OCI-LY1 (cell line): ENCODE data around the gene SEC24C.
A peak's percentile ranks its signal among the peaks of the same experiment; 100 is the strongest.
"Not testable (repeated sequence)": the region's sequence is repeated elsewhere in the genome, so short reads cannot be mapped to it uniquely, and the experiment has no call there.

Source experiments
- H2AFZ ChIP-seq: fragments of 200-600 bp; sonication (generic), shearing (Covaris generic); 2 replicates; pipeline ENCODE4 v1.6.0; 2014; ENCODE audit warnings: antibody characterized with exemption, mild to moderate bottlenecking, low read length
- H3F3A ChIP-seq: fragments of 200-600 bp; sonication (generic), shearing (Covaris generic); 2 replicates; pipeline ENCODE4 v1.6.0; 2014; ENCODE audit warnings: mild to moderate bottlenecking, antibody characterized with exemption, low read length, moderate library complexity; ENCODE audit not compliant: insufficient read depth
- H3K27ac ChIP-seq: fragments of 200-600 bp; sonication (generic); 2 replicates; pipeline ENCODE4 v1.5.1; 2014; ENCODE audit warnings: low read length, mixed run types, mild to moderate bottlenecking, low read depth; ENCODE audit not compliant: poor library complexity, severe bottlenecking
- H3K27me3 ChIP-seq: fragments of 200-600 bp; sonication (generic); 2 replicates; pipeline ENCODE4 v1.6.0; 2014; ENCODE audit warnings: antibody characterized with exemption, mild to moderate bottlenecking, low read length, moderate library complexity; ENCODE audit not compliant: insufficient read depth
- H3K36me3 ChIP-seq: fragments of 200-600 bp; sonication (generic); 2 replicates; pipeline ENCODE4 v1.6.1; 2014; ENCODE audit warnings: mild to moderate bottlenecking, antibody characterized with exemption, low read length, moderate library complexity, mixed read lengths; ENCODE audit not compliant: insufficient read depth
- H3K4me1 ChIP-seq: fragments of 200-600 bp; sonication (generic); 2 replicates; pipeline ENCODE4 v1.5.1; 2014; ENCODE audit warnings: mild to moderate bottlenecking, low read length, moderate library complexity; ENCODE audit not compliant: insufficient read depth, severe bottlenecking
- H3K4me2 ChIP-seq: fragments of 200-600 bp; sonication (generic), shearing (Covaris generic); 2 replicates; pipeline ENCODE4 v1.6.1; 2014; ENCODE audit warnings: low read length
- H3K4me3 ChIP-seq: fragments of 200-600 bp; sonication (generic); 2 replicates; pipeline ENCODE4 v1.5.1; 2014; ENCODE audit warnings: low read length, low read depth, mild to moderate bottlenecking, mixed read lengths; ENCODE audit not compliant: poor library complexity, severe bottlenecking
- H3K79me2 ChIP-seq: fragments of 200-600 bp; shearing (Covaris generic); 2 replicates; pipeline ENCODE4 v1.6.1; 2016; ENCODE audit warnings: mixed run types, low read length, mixed read lengths; ENCODE audit not compliant: insufficient read depth
- H3K9ac ChIP-seq: fragments of 200-600 bp; sonication (generic), shearing (Covaris generic); 2 replicates; pipeline ENCODE4 v1.6.1; 2014; ENCODE audit warnings: mild to moderate bottlenecking, low read length, mixed read lengths
- H3K9me2 ChIP-seq: fragments of 200-600 bp; sonication (generic), shearing (Covaris generic); 2 replicates; pipeline ENCODE4 v1.6.1; 2014; ENCODE audit warnings: low read depth, mild to moderate bottlenecking, low read length, mixed read lengths
- H3K9me3 ChIP-seq: fragments of 200-600 bp; shearing (Covaris generic); 2 replicates; pipeline ENCODE4 v1.6.1; 2014; ENCODE audit warnings: low read length, mixed read lengths
- H4K20me1 ChIP-seq: fragments of 200-600 bp; sonication (generic), shearing (Covaris generic); 2 replicates; pipeline ENCODE4 v1.6.0; 2016; ENCODE audit warnings: mild to moderate bottlenecking, low read length; ENCODE audit not compliant: insufficient read depth
- EZH2 ChIP-seq: fragments of 200-600 bp; sonication (generic), shearing (Covaris generic); IDR thresholded peaks from 2 replicates; pipeline ENCODE4 v1.8.0; 2017; ENCODE audit warnings: borderline replicate concordance, mixed run types, mild to moderate bottlenecking, antibody characterized with exemption, low read length, moderate library complexity, mixed read lengths
- TF ChIP-seq, protein P1 (sequence below): fragments of 200-600 bp; sonication (generic), shearing (Covaris generic); IDR thresholded peaks from 2 replicates; pipeline ENCODE4 v1.5.1; 2017; ENCODE audit warnings: mild to moderate bottlenecking, antibody characterized with exemption, low read length, moderate library complexity, mixed read lengths

SEC24C gene, protein sequence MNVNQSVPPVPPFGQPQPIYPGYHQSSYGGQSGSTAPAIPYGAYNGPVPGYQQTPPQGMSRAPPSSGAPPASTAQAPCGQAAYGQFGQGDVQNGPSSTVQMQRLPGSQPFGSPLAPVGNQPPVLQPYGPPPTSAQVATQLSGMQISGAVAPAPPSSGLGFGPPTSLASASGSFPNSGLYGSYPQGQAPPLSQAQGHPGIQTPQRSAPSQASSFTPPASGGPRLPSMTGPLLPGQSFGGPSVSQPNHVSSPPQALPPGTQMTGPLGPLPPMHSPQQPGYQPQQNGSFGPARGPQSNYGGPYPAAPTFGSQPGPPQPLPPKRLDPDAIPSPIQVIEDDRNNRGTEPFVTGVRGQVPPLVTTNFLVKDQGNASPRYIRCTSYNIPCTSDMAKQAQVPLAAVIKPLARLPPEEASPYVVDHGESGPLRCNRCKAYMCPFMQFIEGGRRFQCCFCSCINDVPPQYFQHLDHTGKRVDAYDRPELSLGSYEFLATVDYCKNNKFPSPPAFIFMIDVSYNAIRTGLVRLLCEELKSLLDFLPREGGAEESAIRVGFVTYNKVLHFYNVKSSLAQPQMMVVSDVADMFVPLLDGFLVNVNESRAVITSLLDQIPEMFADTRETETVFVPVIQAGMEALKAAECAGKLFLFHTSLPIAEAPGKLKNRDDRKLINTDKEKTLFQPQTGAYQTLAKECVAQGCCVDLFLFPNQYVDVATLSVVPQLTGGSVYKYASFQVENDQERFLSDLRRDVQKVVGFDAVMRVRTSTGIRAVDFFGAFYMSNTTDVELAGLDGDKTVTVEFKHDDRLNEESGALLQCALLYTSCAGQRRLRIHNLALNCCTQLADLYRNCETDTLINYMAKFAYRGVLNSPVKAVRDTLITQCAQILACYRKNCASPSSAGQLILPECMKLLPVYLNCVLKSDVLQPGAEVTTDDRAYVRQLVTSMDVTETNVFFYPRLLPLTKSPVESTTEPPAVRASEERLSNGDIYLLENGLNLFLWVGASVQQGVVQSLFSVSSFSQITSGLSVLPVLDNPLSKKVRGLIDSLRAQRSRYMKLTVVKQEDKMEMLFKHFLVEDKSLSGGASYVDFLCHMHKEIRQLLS

DNA sequence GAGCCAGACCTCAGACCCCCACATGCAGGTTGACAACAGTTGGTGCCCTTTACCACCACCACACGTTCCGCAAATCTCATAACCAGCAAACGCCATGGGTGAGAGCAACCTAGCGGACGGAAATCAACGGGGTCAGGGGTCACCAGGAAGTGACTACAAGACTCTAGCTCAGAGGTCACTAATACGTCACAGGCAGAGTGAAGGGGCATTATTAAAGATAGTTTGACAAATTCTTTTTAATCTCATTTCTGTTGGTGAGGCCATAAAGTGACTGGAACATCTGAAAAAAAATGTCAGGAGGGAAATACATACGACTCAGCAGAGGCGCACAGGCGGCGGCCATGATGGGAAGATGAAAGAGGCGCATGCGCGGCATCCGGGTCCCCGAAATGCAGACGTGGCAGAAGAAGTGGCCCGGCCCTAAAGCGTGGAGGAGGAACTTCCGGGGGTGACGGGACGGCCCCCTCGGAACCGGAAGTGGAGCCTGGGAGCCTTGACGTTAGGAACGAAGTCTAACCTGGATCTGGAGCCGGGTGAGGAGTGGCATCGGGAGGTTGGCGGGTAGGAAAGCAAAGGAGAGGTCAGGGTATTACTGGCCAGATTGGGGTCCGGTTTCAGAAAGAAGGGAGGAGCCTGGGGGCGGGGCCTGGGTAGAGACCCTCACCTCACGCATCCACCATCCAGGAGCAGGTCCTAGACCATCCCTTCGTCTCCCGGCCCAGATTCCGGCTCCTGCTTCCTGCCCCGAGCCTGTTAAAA, at the start of gene SEC24C:
TSS of gene SEC24C (plus strand) at position 468 of the 759 bp plus-strand sequence. CDS start 2,461 bp downstream, outside the sequence.
- H3K36me3 ChIP-seq = peaks cover 11% of the 10 kb centered on the region
- H3K27ac ChIP-seq = peak within 1 kb of the TSS; percentile 81
- H3K4me3 ChIP-seq = peak within 1 kb of the TSS; percentile 92
- H3K9me3 ChIP-seq = no peaks in the 10 kb centered on the region
- no peak for TF ChIP-seq EZH2
- TF ChIP-seq, protein P1, sequence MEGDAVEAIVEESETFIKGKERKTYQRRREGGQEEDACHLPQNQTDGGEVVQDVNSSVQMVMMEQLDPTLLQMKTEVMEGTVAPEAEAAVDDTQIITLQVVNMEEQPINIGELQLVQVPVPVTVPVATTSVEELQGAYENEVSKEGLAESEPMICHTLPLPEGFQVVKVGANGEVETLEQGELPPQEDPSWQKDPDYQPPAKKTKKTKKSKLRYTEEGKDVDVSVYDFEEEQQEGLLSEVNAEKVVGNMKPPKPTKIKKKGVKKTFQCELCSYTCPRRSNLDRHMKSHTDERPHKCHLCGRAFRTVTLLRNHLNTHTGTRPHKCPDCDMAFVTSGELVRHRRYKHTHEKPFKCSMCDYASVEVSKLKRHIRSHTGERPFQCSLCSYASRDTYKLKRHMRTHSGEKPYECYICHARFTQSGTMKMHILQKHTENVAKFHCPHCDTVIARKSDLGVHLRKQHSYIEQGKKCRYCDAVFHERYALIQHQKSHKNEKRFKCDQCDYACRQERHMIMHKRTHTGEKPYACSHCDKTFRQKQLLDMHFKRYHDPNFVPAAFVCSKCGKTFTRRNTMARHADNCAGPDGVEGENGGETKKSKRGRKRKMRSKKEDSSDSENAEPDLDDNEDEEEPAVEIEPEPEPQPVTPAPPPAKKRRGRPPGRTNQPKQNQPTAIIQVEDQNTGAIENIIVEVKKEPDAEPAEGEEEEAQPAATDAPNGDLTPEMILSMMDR = peak; percentile 10; the same call in 1 of the 2 replicates
- H3K9me2 ChIP-seq = no peaks in the 10 kb centered on the region
- H3K79me2 ChIP-seq = peaks cover 27% of the 10 kb centered on the region
- H3K4me1 ChIP-seq = peaks cover 23% of the 10 kb centered on the region
- H3K4me2 ChIP-seq = peak within 1 kb of the TSS; percentile 92
- peak within 1 kb of the TSS; percentile 96 for H3K9ac ChIP-seq
- H3F3A ChIP-seq = no peaks in the 10 kb centered on the region
- H2AFZ ChIP-seq = no peak within 1 kb of the TSS
- no peaks in the 10 kb centered on the region for H3K27me3 ChIP-seq
- no peaks in the 10 kb centered on the region for H4K20me1 ChIP-seq

DNA sequence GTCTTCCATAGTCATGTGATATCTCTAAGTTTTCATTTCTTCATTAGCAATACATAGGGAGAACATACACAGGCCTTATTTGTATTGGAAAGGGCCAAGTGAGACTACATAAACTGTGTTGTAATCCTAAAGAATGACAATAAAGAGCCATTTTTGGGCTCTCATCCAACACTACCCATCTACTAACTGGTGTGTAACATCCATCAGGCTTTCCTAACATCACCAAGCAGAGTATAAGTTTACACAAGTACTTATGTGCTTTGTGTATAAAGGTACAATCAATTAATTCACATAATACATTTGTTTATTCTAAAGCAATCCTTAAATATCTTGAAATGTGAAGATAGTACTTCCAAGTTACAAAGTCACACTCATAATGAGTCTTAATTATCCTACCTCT, 48.9 kb upstream of the SEC24C start:
- H3F3A ChIP-seq, H3K9me2 ChIP-seq, H3K9ac ChIP-seq, H3K4me1 ChIP-seq, H3K36me3 ChIP-seq, H4K20me1 ChIP-seq, H3K4me3 ChIP-seq, H3K27ac ChIP-seq, H3K79me2 ChIP-seq, H2AFZ ChIP-seq, H3K4me2 ChIP-seq, H3K9me3 ChIP-seq, H3K27me3 ChIP-seq: not testable (repeated sequence)

DNA sequence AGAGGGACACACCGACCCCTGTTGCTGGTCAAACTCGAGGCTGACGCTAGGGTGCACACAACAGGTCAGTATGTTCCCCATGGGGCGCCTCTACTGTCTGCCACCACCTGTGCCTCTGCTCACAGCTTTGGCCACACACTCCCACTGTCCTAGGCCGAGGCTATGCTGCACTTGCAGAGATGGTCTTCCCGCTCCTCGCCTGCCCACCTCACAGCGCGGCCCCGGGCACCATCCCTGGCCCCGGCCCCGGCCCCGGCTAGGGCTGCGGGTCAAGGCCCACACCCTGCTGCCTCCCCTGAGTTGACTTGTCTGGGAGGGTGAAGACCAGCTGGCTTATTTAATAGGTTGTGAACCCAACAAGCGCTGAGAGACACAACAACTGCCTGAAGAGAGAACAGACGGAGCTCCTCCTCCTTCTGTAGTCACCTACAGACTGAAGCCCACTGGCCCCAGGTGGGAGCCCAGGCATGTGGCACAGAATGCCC, 46.5 kb upstream of the SEC24C start, which contains the start of gene AGAP5:
TSS of gene AGAP5 (minus strand) at position 435 of the 485 bp plus-strand sequence. CDS start at position 81, 354 bp downstream.
- H3K79me2 ChIP-seq, H2AFZ ChIP-seq, H4K20me1 ChIP-seq, H3K9ac ChIP-seq, H3K4me3 ChIP-seq, H3K36me3 ChIP-seq, H3K9me3 ChIP-seq, H3K4me2 ChIP-seq, H3K27me3 ChIP-seq, H3K4me1 ChIP-seq, H3F3A ChIP-seq, H3K9me2 ChIP-seq, H3K27ac ChIP-seq: not testable (repeated sequence)

DNA sequence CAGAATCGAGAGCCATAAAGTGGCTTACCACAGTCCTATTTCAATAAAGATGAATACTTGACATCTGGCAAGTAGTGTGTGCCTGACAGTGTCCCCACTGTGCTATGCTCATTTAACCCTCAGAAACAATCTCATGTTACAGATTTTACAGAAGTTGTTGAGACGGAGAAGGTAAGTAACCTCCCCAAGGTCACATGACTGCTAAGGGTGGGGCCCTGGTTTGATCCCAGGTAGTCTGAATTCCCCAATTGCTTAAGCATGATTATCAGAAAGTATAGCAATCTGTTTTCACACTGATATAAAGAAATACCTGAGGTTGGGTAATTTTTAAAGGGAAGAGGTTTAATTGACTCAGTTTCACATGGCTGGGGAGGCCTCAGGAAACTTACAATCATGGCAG, 45.4 kb upstream of the SEC24C start:
- not testable (repeated sequence) for H3K27me3 ChIP-seq, H3K27ac ChIP-seq, H3K9me2 ChIP-seq, H3K9me3 ChIP-seq, H3K36me3 ChIP-seq, H3K4me2 ChIP-seq, H3K4me1 ChIP-seq, H2AFZ ChIP-seq, H3F3A ChIP-seq, H4K20me1 ChIP-seq, H3K4me3 ChIP-seq, H3K9ac ChIP-seq, H3K79me2 ChIP-seq

DNA sequence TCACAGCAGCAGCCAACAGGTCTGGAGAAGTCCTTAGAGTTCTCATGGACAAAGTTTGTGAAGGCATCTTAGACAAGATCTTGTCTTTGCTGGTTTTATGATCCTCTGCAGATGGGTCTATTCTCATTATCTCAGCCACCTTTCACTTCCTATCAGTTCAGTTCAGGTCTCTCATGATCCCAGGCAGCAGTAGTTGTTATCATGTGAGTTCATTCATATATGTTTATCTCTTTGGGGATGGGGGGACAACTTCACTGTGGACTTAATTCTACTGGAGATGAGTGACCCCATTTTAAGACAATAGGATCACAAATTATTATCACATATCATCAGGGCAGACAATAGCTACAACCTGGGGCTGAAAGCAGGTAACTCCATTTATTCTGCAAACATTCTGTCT, 40.2 kb upstream of the SEC24C start:
- H3K9me3 ChIP-seq, H3K79me2 ChIP-seq, H3K4me2 ChIP-seq, H3K9me2 ChIP-seq, H3K27me3 ChIP-seq, H3F3A ChIP-seq, H4K20me1 ChIP-seq, H2AFZ ChIP-seq, H3K27ac ChIP-seq, H3K4me1 ChIP-seq, H3K9ac ChIP-seq, H3K36me3 ChIP-seq, H3K4me3 ChIP-seq: not testable (repeated sequence)
